GM18951 (cell line): ENCODE results near the gene GATM.
"Not testable (repeated sequence)": the region's sequence is repeated elsewhere in the genome, so short reads cannot be mapped to it uniquely, and the experiment has no call there.

ENCODE experiments used
- POLR2A ChIP-seq: IDR thresholded peaks from 4 replicates; pipeline ENCODE4 v1.6.1; 2011; ENCODE audit warnings: mild to moderate bottlenecking; ENCODE audit not compliant: insufficient read length, insufficient read depth; ENCODE audit errors: extremely low read depth
- in situ Hi-C: fragments of 300-500 bp; cut with MboI; formaldehyde crosslinking; loops from one replicate; pipeline ENCODE4 v1.12.0; 2022; ENCODE audit warnings: low sequenced_read_pairs, mixed read lengths, inconsistent platforms; ENCODE audit not compliant: unreplicated experiment

GATM gene

GRCh38 chr15:45328663-45329062 is 49.7 kb downstream of the GATM start:
- no peak for TF ChIP-seq POLR2A
- in situ Hi-C loops, result no loop called here

- in situ Hi-C loops, result no loop called here
- no peak for TF ChIP-seq POLR2A
These were observed 51.6 kb downstream of the GATM start for GRCh38 chr15:45326741-45327140.

- TF ChIP-seq POLR2A, result no peak
- in situ Hi-C loops, result no loop called here
These were observed 52.1 kb downstream of the GATM start for GRCh38 chr15:45326280-45326679.

GRCh38 chr15:45320581-45321205 is 57.7 kb downstream of the GATM start:
- in situ Hi-C loops, result no loop called here
- no peak for TF ChIP-seq POLR2A

GRCh38 chr15:45319472-45320214 is 58.7 kb downstream of the GATM start:
- in situ Hi-C loops, result no loop called here

GRCh38 chr15:45314960-45315359 is 63.4 kb downstream of the GATM start:
- in situ Hi-C loops, result no loop called here
- no peak for TF ChIP-seq POLR2A

More at GRCh38 chr15:45319472-45320214, 58.7 kb downstream of the GATM start:
- no peak for TF ChIP-seq POLR2A

GRCh38 chr15:45314117-45314516 is 64.2 kb downstream of the GATM start:
- in situ Hi-C loops, result not testable (repeated sequence)
